ENCODE measurements around the gene PTP4A1. TPM values are rescaled to one million over a fixed set of nuclear protein-coding genes. Genes with fewer than 3 reads are reported as not detected.

Gene PTP4A1
- total and polyA plus RNA-seq, 2 of the 13 experiments (the other 11 are each of a cell fraction or from before 2014, with no cell fraction given): 141 to 376 TPM

GRCh38 chr6:63589952-63590411 is 17.7 kb downstream of the PTP4A1 start (continued):
- peak; percentile 40; the same call in 1 of the 2 replicates for TF ChIP-seq HNF1A (IDR thresholded peaks at IDR 0.05; ENCODE audit: low read depth)
- TF ChIP-seq HNF1A (CRISPR knock-in tag; IDR thresholded peaks at IDR 0.05; ENCODE audit: borderline replicate concordance): no peak
- TF ChIP-seq GZF1 (CRISPR knock-in tag; IDR thresholded peaks at IDR 0.05): peak; percentile 37; the same call in 1 of the 2 replicates
- TF ChIP-seq NFIC (IDR thresholded peaks at IDR 0.05; ENCODE audit: low read length): peak; percentile 54; the same call in 1 of the 2 replicates
- TF ChIP-seq NFYC (CRISPR knock-in tag; IDR thresholded peaks at IDR 0.05): peak; percentile 50; the same call in 1 of the 2 replicates
- TF ChIP-seq GATAD1 (CRISPR knock-in tag; IDR thresholded peaks at IDR 0.05): 0 out of 2 replicates have a peak, but pooled peaks have one; percentile 31
- 0 out of 2 replicates have a peak, but pooled peaks have one; percentile 14 for TF ChIP-seq KMT2A (CRISPR knock-in tag; IDR thresholded peaks at IDR 0.05)
- 0 out of 2 replicates have a peak, but pooled peaks have one; percentile 47 for TF ChIP-seq MEF2D (CRISPR knock-in tag; IDR thresholded peaks at IDR 0.05)
- peak; percentile 87; the same call in 1 of the 2 replicates for TF ChIP-seq AHDC1 (CRISPR knock-in tag; IDR thresholded peaks at IDR 0.05; ENCODE audit: borderline replicate concordance)
- TF ChIP-seq ZNF24 (IDR thresholded peaks at IDR 0.05): 0 out of 2 replicates have a peak, but pooled peaks have one; percentile 42
- TF ChIP-seq RFX5 (IDR thresholded peaks at IDR 0.05; ENCODE audit: low read depth, low read length): peak; percentile 100
- TF ChIP-seq MIER3 (CRISPR knock-in tag; IDR thresholded peaks at IDR 0.05; ENCODE audit: borderline replicate concordance): peak; percentile 89
- TF ChIP-seq HNF4A (CRISPR knock-in tag; IDR thresholded peaks at IDR 0.05): peak; percentile 62
- peak; percentile 56; the same call in 1 of the 2 replicates for TF ChIP-seq KDM4B (CRISPR knock-in tag; IDR thresholded peaks at IDR 0.05)
- TF ChIP-seq ZFP1 (CRISPR knock-in tag; IDR thresholded peaks at IDR 0.05): peak; percentile 48; the same call in 1 of the 2 replicates
- peak; percentile 92 for TF ChIP-seq ZGPAT (CRISPR knock-in tag; IDR thresholded peaks at IDR 0.05)
